Activated CD4-positive, alpha-beta memory T cell treated with anti-CD3 and anti-CD28 coated beads for 36 hours (primary cell): ENCODE results near the gene CHST11. TPM values are rescaled to one million over a fixed set of nuclear protein-coding genes. Genes with fewer than 3 reads are reported as not detected.

Experiments used
- CTCF ChIA-PET: fragments of 350-600 bp; sonication (Branson Sonifier 250); formaldehyde crosslinking; loops from one replicate; lab custom pipeline; 2021; ENCODE audit warnings: antibody characterized with exemption, inconsistent platforms; lab: Charles Lee
- POLR2A ChIA-PET: fragments of 350-600 bp; sonication (Branson Sonifier 250); formaldehyde crosslinking; loops from one replicate; lab custom pipeline; 2021; ENCODE audit warnings: antibody characterized with exemption; lab: Charles Lee
- DNase-seq: peaks from one replicate; pipeline ENCODE4 v3.0.0-alpha.2; 2020
- H3K27ac Mint-ChIP-seq: one replicate; pipeline ENCODE4 v1.8.0; 2021; ENCODE audit warnings: mixed read lengths
- H3K27me3 Mint-ChIP-seq: one replicate; pipeline ENCODE4 v1.8.0; 2021; ENCODE audit warnings: mixed read lengths
- H3K36me3 Mint-ChIP-seq: one replicate; pipeline ENCODE4 v1.8.0; 2021; ENCODE audit warnings: mixed read lengths
- H3K4me1 Mint-ChIP-seq: one replicate; pipeline ENCODE4 v1.8.0; 2021; ENCODE audit warnings: low read depth, mixed read lengths
- H3K4me3 Mint-ChIP-seq: one replicate; pipeline ENCODE4 v1.8.0; 2021; ENCODE audit warnings: mild to moderate bottlenecking, mixed read lengths
- H3K9me3 Mint-ChIP-seq: one replicate; pipeline ENCODE4 v1.8.0; 2021; ENCODE audit warnings: mixed read lengths
- intact Hi-C: fragments of 100-400 bp; cut with micrococcal nuclease; formaldehyde crosslinking; loops from one replicate; pipeline ENCODE4 v1.15.1; 2023
- total RNA-seq, 2 experiments: library from RNA; stranded (reverse); gene quantifications; one replicate each; pipeline ENCODE4 v1.2.3, GENCODE V29; 2021

Gene CHST11
- total RNA-seq, 2 experiments from 2014 or later: 58.3 to 59.0 TPM

- Mint-ChIP-seq H3K4me1 (peaks cover 76% of the 10 kb centered on the region), H3K36me3 (peaks cover 23% of the 10 kb centered on the region), H3K27me3 (no peaks in the 10 kb centered on the region), H3K4me3 (peak overlapping the region; percentile 67), H3K27ac (peak overlapping the region; percentile 98), H3K9me3 (no peaks in the 10 kb centered on the region)
- CTCF ChIA-PET: interaction anchor here (0.7 kb wide), 1 partner anchor 11 kb away, joined by 3 read pairs; no protein-coding TSS in a partner anchor
- DNase-seq: peak; percentile 65
- POLR2A ChIA-PET: interaction anchor here (0.8 kb wide), 1 partner anchor 10 kb away, joined by 3 read pairs; no protein-coding TSS in a partner anchor
- intact Hi-C loops: loop anchor here (1.0 kb wide), 4 partner anchors 15 to 232 kb away; no protein-coding TSS in a partner anchor
Observed at GRCh38 chr12:104462931-104463339, 6.2 kb downstream of the CHST11 start.

GRCh38 chr12:104463368-104463767 lies 6.6 kb downstream of the CHST11 start:
- Mint-ChIP-seq H3K27ac (peak overlapping the region; percentile 98), H3K4me3 (peak overlapping the region; percentile 38), H3K36me3 (peaks cover 23% of the 10 kb centered on the region), H3K4me1 (peaks cover 79% of the 10 kb centered on the region), H3K27me3 (no peaks in the 10 kb centered on the region), H3K9me3 (no peaks in the 10 kb centered on the region)
- intact Hi-C loops: loop anchor here (1.0 kb wide), 4 partner anchors 15 to 232 kb away; no protein-coding TSS in a partner anchor
- ChIA-PET CTCF (no interaction called here), POLR2A (interaction anchor here (0.8 kb wide), 1 partner anchor 10 kb away, joined by 3 read pairs; no protein-coding TSS in a partner anchor)
- no peak for DNase-seq

- Mint-ChIP-seq H3K4me1 (peaks cover 85% of the 10 kb centered on the region), H3K27ac (peak overlapping the region; percentile 66), H3K36me3 (peaks cover 22% of the 10 kb centered on the region), H3K27me3 (no peaks in the 10 kb centered on the region), H3K4me3 (no peak overlapping the region), H3K9me3 (peaks cover 5% of the 10 kb centered on the region)
- DNase-seq: no peak
- POLR2A ChIA-PET: interaction anchor here (1.4 kb wide), 1 partner anchor 30 kb away, joined by 4 read pairs; no protein-coding TSS in a partner anchor
- CTCF ChIA-PET: no interaction called here
- intact Hi-C loops: no loop called here
Observed at GRCh38 chr12:104464899-104465298, 8.2 kb downstream of the CHST11 start.

GRCh38 chr12:104466709-104467345 lies 10.1 kb downstream of the CHST11 start:
- peaks cover 31% of the 10 kb centered on the region for H3K36me3 Mint-ChIP-seq
- intact Hi-C loops: no loop called here
- H3K4me3 Mint-ChIP-seq: no peak overlapping the region
- H3K27ac Mint-ChIP-seq: peak overlapping the region; percentile 28
- ChIA-PET CTCF (interaction anchor here (1.5 to 2.1 kb wide), 2 partner anchors 8 to 11 kb away, joined by 4 to 7 read pairs; no protein-coding TSS in a partner anchor), POLR2A (interaction anchor here (1.0 kb wide), 1 partner anchor 8 kb away, joined by 3 read pairs; no protein-coding TSS in a partner anchor)
- peaks cover 83% of the 10 kb centered on the region for H3K4me1 Mint-ChIP-seq
- no peaks in the 10 kb centered on the region for H3K27me3 Mint-ChIP-seq
- H3K9me3 Mint-ChIP-seq: peaks cover 15% of the 10 kb centered on the region
- no peak for DNase-seq

- peaks cover 15% of the 10 kb centered on the region for H3K9me3 Mint-ChIP-seq
- ChIA-PET CTCF (interaction anchor here (0.7 to 2.1 kb wide), 3 partner anchors 9 to 10 kb away, joined by 3 to 7 read pairs (median 4); no protein-coding TSS in a partner anchor), POLR2A (interaction anchor here (1.0 kb wide), 3 partner anchors 9 to 25 kb away, joined by 3 read pairs; no protein-coding TSS in a partner anchor)
- intact Hi-C loops: no loop called here
- no peak overlapping the region for H3K4me3 Mint-ChIP-seq
- H3K27ac Mint-ChIP-seq: no peak overlapping the region
- H3K27me3 Mint-ChIP-seq: no peaks in the 10 kb centered on the region
- H3K4me1 Mint-ChIP-seq: peaks cover 84% of the 10 kb centered on the region
- peaks cover 31% of the 10 kb centered on the region for H3K36me3 Mint-ChIP-seq
- DNase-seq: no peak
Observed at GRCh38 chr12:104467346-104467837, 10.6 kb downstream of the CHST11 start.

- DNase-seq: no peak
- ChIA-PET POLR2A (interaction anchor here (1.0 kb wide), 2 partner anchors 10 to 24 kb away, joined by 3 read pairs; no protein-coding TSS in a partner anchor), CTCF (interaction anchor here (0.7 kb wide), 1 partner anchor 11 kb away, joined by 3 read pairs; no protein-coding TSS in a partner anchor)
- Mint-ChIP-seq H3K27ac (no peak overlapping the region), H3K4me1 (peaks cover 85% of the 10 kb centered on the region), H3K4me3 (no peak overlapping the region), H3K36me3 (peaks cover 28% of the 10 kb centered on the region), H3K9me3 (peaks cover 15% of the 10 kb centered on the region), H3K27me3 (no peaks in the 10 kb centered on the region)
- intact Hi-C loops: no loop called here
Observed at GRCh38 chr12:104468371-104468770, 11.6 kb downstream of the CHST11 start.

- intact Hi-C loops: no loop called here
- no peak overlapping the region for H3K27ac Mint-ChIP-seq
- no peaks in the 10 kb centered on the region for H3K27me3 Mint-ChIP-seq
- peaks cover 85% of the 10 kb centered on the region for H3K4me1 Mint-ChIP-seq
- POLR2A ChIA-PET: no interaction called here
- CTCF ChIA-PET: no interaction called here
- H3K9me3 Mint-ChIP-seq: peaks cover 15% of the 10 kb centered on the region
- H3K36me3 Mint-ChIP-seq: peaks cover 24% of the 10 kb centered on the region
- H3K4me3 Mint-ChIP-seq: no peak overlapping the region
- DNase-seq: no peak
Observed at GRCh38 chr12:104469066-104469465, 12.3 kb downstream of the CHST11 start.

GRCh38 chr12:104469523-104469922 lies 12.8 kb downstream of the CHST11 start:
- no peak for DNase-seq
- Mint-ChIP-seq H3K4me3 (no peak overlapping the region), H3K27me3 (no peaks in the 10 kb centered on the region), H3K9me3 (peaks cover 15% of the 10 kb centered on the region), H3K27ac (peak overlapping the region; percentile 7), H3K36me3 (peaks cover 22% of the 10 kb centered on the region), H3K4me1 (peaks cover 86% of the 10 kb centered on the region)
- POLR2A ChIA-PET: no interaction called here
- CTCF ChIA-PET: no interaction called here
- intact Hi-C loops: no loop called here

GRCh38 chr12:104470521-104470920 lies 13.8 kb downstream of the CHST11 start:
- no peak overlapping the region for H3K4me3 Mint-ChIP-seq
- no peak for DNase-seq
- CTCF ChIA-PET: interaction anchor here (1.3 kb wide), 1 partner anchor 19 kb away, joined by 3 read pairs; no protein-coding TSS in a partner anchor
- H3K4me1 Mint-ChIP-seq: peaks cover 83% of the 10 kb centered on the region
- peaks cover 15% of the 10 kb centered on the region for H3K9me3 Mint-ChIP-seq
- H3K36me3 Mint-ChIP-seq: peaks cover 18% of the 10 kb centered on the region
- POLR2A ChIA-PET: no interaction called here
- H3K27me3 Mint-ChIP-seq: no peaks in the 10 kb centered on the region
- no peak overlapping the region for H3K27ac Mint-ChIP-seq
- intact Hi-C loops: no loop called here

GRCh38 chr12:104471336-104471735 lies 14.6 kb downstream of the CHST11 start:
- intact Hi-C loops: no loop called here
- no peak overlapping the region for H3K4me3 Mint-ChIP-seq
- POLR2A ChIA-PET: no interaction called here
- no peaks in the 10 kb centered on the region for H3K27me3 Mint-ChIP-seq
- H3K9me3 Mint-ChIP-seq: peaks cover 15% of the 10 kb centered on the region
- no peak overlapping the region for H3K27ac Mint-ChIP-seq
- H3K4me1 Mint-ChIP-seq: peaks cover 79% of the 10 kb centered on the region
- peaks cover 18% of the 10 kb centered on the region for H3K36me3 Mint-ChIP-seq
- CTCF ChIA-PET: interaction anchor here (0.9 to 1.3 kb wide), 3 partner anchors 15 to 23 kb away, joined by 3 to 4 read pairs (median 3); no protein-coding TSS in a partner anchor
- DNase-seq: no peak

GRCh38 chr12:104472748-104473147 lies 16.0 kb downstream of the CHST11 start:
- Mint-ChIP-seq H3K36me3 (peaks cover 18% of the 10 kb centered on the region), H3K9me3 (peaks cover 15% of the 10 kb centered on the region), H3K27ac (peak overlapping the region; percentile 9), H3K27me3 (no peaks in the 10 kb centered on the region), H3K4me3 (peak overlapping the region; percentile 9), H3K4me1 (peaks cover 79% of the 10 kb centered on the region)
- CTCF ChIA-PET: interaction anchor here (2.0 to 2.7 kb wide), 2 partner anchors 15 to 91 kb away, joined by 6 to 11 read pairs; partner anchors contain the start of gene CHST11
- intact Hi-C loops: no loop called here
- POLR2A ChIA-PET: interaction anchor here (0.6 to 2.3 kb wide), 4 partner anchors 10 to 68 kb away, joined by 3 to 12 read pairs (median 3); no protein-coding TSS in a partner anchor
- no peak for DNase-seq
